HG03571 (cell line): ENCODE data around the gene UBALD1.
A peak's percentile ranks its signal among the peaks of the same experiment; 100 is the strongest.

ENCODE experiments used
- ATAC-seq: cut with Tn5 transposase; IDR thresholded peaks from one replicate; pipeline ENCODE4 v1.9.1; 2021; ENCODE audit not compliant: unreplicated experiment

Gene UBALD1

GRCh38 chr16:4616047-4616811 is 1.5 kb upstream of the UBALD1 start:
- peak; percentile 76 for ATAC-seq

GRCh38 chr16:4615384-4616046 is 827 bp upstream of the UBALD1 start:
- no peak for ATAC-seq

- ATAC-seq = no peak
Measured at GRCh38 chr16:4613636-4614570, 785 bp downstream of the UBALD1 start.

GRCh38 chr16:4612977-4613635 is 1.6 kb downstream of the UBALD1 start:
- ATAC-seq = no peak

- no peak for ATAC-seq
Measured at GRCh38 chr16:4612474-4612931, 2.2 kb downstream of the UBALD1 start.

GRCh38 chr16:4611337-4612021 is 3.2 kb downstream of the UBALD1 start:
- no peak for ATAC-seq

- no peak for ATAC-seq
Measured at GRCh38 chr16:4610011-4611005, 4.4 kb downstream of the UBALD1 start.

GRCh38 chr16:4609200-4610010 is 5.3 kb downstream of the UBALD1 start:
- ATAC-seq = no peak

GRCh38 chr16:4608704-4608980 is 6.0 kb downstream of the UBALD1 start:
- no peak for ATAC-seq

- ATAC-seq = no peak
Measured at GRCh38 chr16:4607841-4608703, 6.6 kb downstream of the UBALD1 start.

GRCh38 chr16:4606354-4606753 is 8.3 kb downstream of the UBALD1 start:
- ATAC-seq = no peak

- ATAC-seq = no peak
Measured at GRCh38 chr16:4604401-4604800, 10.3 kb downstream of the UBALD1 start.

GRCh38 chr16:4603624-4604170 is 11.0 kb downstream of the UBALD1 start:
- ATAC-seq = no peak

- no peak for ATAC-seq
Measured at GRCh38 chr16:4602331-4602730, 12.4 kb downstream of the UBALD1 start.

- no peak for ATAC-seq
Measured at GRCh38 chr16:4601864-4602186, 12.9 kb downstream of the UBALD1 start.

GRCh38 chr16:4601036-4601863 is 13.4 kb downstream of the UBALD1 start:
- ATAC-seq = no peak

GRCh38 chr16:4599545-4599944 is 15.1 kb downstream of the UBALD1 start:
- ATAC-seq = no peak
